HG03565 (cell line): ENCODE results near the gene RASAL2.

ENCODE experiments used
- ATAC-seq: cut with Tn5 transposase; IDR thresholded peaks from one replicate; pipeline ENCODE4 v1.9.1; 2021; ENCODE audit warnings: mild to moderate bottlenecking, moderate library complexity; ENCODE audit not compliant: unreplicated experiment

Gene RASAL2

GRCh38 chr1:178093951-178094738 lies at the start of gene RASAL2:
Gene RASAL2 (plus strand): TSS chr1:178094104. CDS start chr1:178094493, 389 bp downstream.
- peak; percentile 32 for ATAC-seq

GRCh38 chr1:178046591-178047270 lies 47.2 kb upstream of the RASAL2 start:
- ATAC-seq = no peak

- ATAC-seq = no peak
These were observed 46.4 kb upstream of the RASAL2 start for GRCh38 chr1:178047403-178048093.

DNA sequence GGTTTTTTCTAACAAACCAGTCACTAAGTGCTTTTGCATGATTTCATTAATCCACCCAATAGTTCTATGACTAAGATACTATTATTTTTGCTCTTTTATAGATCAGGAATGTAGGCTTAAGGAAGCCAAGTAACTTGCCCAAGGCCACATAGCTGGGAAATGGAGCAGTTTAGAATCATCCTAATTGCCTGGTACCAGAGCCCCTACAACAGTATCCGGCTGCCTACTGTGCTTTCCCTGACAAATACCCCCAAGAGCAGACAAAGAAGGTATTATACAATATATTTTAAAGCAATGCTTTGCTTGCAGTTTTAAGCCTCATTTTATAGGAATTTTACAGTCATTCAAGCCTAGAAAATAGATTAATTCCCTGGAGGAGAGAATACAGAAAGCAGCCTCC lies 45.5 kb upstream of the RASAL2 start:
- no peak for ATAC-seq

- ATAC-seq = no peak
These were observed 45.0 kb upstream of the RASAL2 start for GRCh38 chr1:178048883-178049282.

DNA sequence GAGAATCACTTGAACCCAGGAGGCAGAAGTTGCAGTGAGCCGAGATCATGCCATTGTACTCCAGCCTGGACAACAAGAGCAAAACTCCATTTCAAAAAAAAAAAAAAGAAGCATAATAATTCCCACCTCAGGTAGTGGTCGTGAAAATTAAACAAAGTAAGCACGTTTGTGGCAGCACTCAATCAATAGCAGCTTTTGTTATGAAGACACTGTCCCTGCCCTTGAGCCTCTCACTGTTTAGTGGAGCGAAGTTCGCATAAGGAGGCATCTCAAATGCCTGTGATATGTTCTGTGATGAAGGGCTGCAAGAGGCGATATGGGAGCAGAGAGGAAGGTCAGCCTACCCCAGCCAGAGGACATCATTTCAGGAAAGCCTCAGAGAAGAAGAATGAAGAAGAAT lies 43.8 kb upstream of the RASAL2 start:
- no peak for ATAC-seq

DNA sequence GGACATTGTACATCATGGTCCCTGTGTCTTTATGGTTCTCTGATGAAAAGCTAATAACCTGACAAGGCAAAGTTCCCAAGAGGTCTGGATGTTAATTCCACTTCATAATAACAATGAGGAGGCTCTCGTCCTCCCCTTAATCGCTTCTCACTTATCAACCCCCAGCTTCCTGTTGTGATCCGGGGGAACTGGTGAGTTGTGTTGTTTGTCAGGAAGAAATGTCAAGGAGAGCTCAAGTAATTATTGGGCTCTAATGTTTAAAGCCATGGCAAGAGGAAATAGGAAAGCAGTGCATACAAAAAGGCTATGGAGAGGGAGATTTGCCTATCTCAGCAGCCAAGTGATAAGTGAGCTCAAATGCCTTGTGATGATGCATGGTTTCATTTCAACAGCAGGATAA lies 42.8 kb upstream of the RASAL2 start:
- no peak for ATAC-seq

- no peak for ATAC-seq
These were observed 41.0 kb upstream of the RASAL2 start for GRCh38 chr1:178052650-178053461.

DNA sequence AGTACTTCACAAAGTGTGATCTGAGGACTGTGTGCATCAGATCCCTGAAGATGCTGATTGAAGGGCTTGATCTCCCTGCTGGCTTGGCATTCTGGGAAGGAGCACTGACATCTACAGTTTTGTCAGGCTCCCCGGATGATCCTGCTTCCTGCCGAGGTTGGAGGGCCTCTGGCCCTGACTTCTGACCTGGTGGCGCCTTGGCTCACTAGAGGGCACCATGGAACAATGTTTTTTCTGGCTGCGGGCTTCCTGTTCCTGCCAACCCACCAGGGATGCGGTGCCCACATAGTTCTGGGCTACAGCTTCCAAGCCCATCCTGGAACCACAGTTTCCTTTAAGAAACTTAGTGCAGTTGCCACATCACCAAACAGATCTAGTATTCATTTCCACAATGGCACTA lies 38.8 kb upstream of the RASAL2 start:
- ATAC-seq = no peak

- peak; percentile 83 for ATAC-seq
These were observed 38.0 kb upstream of the RASAL2 start for GRCh38 chr1:178055779-178056471.

DNA sequence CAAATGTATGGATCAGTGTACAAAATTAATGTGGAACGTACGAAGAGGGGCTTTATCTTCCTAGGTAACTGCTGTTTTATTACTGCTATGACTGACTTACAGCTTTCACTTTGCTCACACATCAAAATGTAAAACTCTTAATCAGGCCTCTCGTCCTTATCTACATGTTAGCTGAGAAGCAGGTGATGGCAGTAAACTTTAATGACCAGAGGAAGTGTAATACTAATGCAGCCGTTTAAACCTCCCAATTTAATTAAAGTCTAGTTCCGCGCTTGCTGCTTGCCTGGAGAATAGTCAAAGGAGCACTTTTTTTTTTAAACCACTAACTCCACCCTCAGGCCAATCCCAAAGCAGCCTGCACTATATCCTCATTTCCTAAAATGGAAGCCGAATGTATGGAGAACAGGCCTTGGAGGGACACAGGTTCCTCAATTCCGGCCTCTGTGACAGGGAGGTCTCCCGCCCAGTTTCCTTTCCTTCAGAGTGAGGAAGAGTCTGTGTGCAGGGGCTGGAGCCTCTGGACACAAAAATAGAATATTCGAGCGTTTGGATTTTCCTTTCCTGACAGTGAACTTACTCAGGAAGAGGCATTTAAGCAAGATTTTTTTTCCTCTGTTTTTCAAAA lies 36.7 kb upstream of the RASAL2 start:
- ATAC-seq = no peak

DNA sequence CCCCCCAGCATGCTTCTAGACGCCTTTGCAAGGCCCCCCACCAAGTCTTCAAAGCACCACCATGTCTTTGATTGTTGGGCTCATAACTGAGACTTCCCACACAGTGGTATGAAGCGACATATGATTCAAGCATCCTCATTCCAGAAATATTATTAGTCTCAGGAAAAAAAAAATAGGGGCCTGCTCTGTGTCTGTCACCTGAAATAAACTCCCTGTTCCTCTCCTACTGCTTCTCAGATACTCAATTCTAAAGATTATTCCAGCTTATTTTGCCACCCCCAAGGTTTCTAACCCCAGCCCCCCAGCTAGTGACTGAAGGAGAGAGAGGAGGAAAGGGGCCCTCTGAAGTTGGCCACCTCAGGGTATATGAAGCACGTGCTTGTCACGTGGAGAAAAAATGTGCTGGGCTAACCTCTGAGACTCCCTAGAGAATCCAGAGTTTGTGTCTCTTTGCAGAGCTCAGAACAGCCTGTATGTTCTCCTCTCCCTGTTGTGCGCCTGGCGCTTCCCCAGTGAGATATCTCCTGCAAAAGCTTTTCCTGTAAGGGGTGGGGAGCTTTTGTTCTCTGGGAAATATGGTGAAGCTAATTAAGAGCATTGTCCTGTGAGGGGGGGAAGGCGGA lies 35.9 kb upstream of the RASAL2 start:
- no peak for ATAC-seq

- ATAC-seq = no peak
These were observed 32.9 kb upstream of the RASAL2 start for GRCh38 chr1:178060789-178061556.

DNA sequence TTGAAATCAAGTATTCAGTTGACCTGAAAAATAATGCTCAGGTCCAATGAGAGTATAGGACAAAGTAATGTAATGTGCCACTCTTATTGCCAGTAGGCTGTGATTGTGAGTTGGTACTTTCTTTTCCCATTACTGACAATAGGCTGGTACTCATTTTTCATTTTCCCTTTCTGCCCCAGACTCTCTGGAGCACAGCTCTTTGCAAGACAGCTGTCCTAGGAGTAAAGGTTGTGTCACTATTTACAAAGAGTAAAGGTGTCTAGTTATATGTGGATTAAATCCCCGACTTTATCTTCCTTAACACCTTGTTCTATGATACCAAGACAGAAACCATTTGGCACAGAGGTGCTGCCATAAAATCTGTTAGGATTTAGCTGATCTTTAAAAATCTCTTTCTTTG lies 32.3 kb upstream of the RASAL2 start:
- ATAC-seq = no peak

DNA sequence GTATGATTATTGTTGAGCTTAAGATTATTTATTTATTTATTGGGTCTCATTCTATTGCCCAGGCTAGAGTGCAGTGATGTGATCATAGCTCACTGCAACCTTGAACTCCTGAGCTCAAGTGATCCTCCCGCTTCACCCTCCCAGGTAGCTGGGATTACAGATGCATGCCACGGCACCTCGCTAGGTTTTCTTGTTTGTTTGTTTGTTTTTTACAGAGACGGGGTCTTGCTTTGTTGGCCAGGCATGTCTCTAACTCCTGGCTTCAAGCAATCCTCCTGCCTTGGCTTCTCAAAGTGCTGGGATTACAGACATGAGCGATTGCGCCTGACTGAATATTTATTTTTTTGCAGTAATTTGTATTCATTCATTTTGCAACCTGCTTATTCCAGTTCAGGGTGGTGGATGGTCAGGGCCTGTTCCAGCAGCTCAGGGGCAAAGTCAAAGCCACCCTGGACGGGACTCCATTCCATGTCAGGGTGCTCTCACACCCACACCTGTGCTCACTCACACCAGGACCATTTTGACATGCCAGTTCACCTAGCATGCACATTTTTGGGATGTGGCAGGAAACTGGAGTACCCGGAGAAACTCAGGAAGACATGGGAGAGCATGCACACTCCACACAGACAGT lies 29.6 kb upstream of the RASAL2 start:
- no peak for ATAC-seq

DNA sequence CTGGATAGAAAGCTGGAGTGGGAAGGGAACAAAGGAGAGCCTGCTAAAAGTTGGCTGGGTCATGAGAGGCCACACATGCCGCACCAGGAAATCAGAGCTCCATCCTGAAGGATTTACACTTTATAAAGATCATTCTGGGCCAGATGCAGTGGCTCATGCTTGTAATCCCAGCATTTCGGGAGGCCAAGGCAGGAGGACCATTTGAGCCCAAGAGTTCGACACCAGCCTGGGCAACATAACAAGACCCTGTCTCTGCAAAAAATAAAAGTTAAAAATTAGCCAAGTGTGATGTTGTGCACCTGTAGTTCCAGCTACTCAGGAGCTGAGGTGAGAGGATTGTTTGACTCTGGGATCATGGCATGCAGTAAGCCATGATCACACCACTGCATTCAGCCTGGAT lies 28.7 kb upstream of the RASAL2 start:
- ATAC-seq = no peak

- no peak for ATAC-seq
These were observed 27.5 kb upstream of the RASAL2 start for GRCh38 chr1:178066296-178066907.
